ENCODE data around the gene CABP2.

- TF ChIP-seq ARNTL (CRISPR knock-in tag; IDR thresholded peaks at IDR 0.05; ENCODE audit: borderline replicate concordance, low read depth) (no peak), OSR1 (CRISPR knock-in tag; IDR thresholded peaks at IDR 0.05) (no peak), CREB5 (CRISPR knock-in tag; IDR thresholded peaks at IDR 0.05; ENCODE audit: low read depth) (no peak), PATZ1 (CRISPR knock-in tag; IDR thresholded peaks at IDR 0.05; ENCODE audit: borderline replicate concordance) (no peak), ZC3H10 (CRISPR knock-in tag; IDR thresholded peaks at IDR 0.05) (no peak), PPARA (CRISPR knock-in tag; IDR thresholded peaks at IDR 0.05; ENCODE audit: borderline replicate concordance) (no peak), TOX (CRISPR knock-in tag; IDR thresholded peaks at IDR 0.05; ENCODE audit: borderline replicate concordance) (no peak), RARB (CRISPR knock-in tag; IDR thresholded peaks at IDR 0.05) (no peak), POU6F1 (CRISPR knock-in tag; IDR thresholded peaks at IDR 0.05; ENCODE audit: borderline replicate concordance, low read depth) (no peak), TSHZ2 (CRISPR knock-in tag; IDR thresholded peaks at IDR 0.05) (no peak), ZNF8 (CRISPR knock-in tag; IDR thresholded peaks at IDR 0.05) (no peak)
Measured at GRCh38 chr11:67486481-67487195, 36.6 kb downstream of the CABP2 start.
